K562 (cell line): ENCODE measurements around the gene CENPX. TPM values are rescaled to one million over a fixed set of nuclear protein-coding genes. Genes with fewer than 3 reads are reported as not detected.

ENCODE experiments used
- ATAC-seq: fragments of 200-7000 bp; cut with Tn5 transposase; 3 replicates; pipeline ENCODE4 v1.9.1; 2020; ENCODE audit warnings: moderate library complexity
- BruUV-seq: library from RNA; stranded (reverse); fragments of 400-500 nt; replicated peaks from 2 replicates; lab custom pipeline; 2021; lab: Mats Ljungman, UMichigan
- CTCF ChIA-PET: fragments of 300-600 bp; formaldehyde crosslinking; extraction: SDS; loops from one replicate; lab custom pipeline; 2021; ENCODE audit warnings: low intra/inter-chr PET ratio; lab: Yijun Ruan, JAX
- POLR2A ChIA-PET: fragments of 300-600, 350-650 bp; sonication (Branson Sonifier 250); formaldehyde crosslinking; extraction: SDS; loops from one replicate; lab custom pipeline; 2021; ENCODE audit warnings: antibody characterized with exemption, inconsistent platforms; lab: Yijun Ruan, JAX
- DNase-seq, 4 experiments: peaks; one replicate each; pipeline versions ENCODE4 v3.0.0 to v3.0.0-alpha.2; 2011 to 2018; ENCODE audit warnings: low spot score in 3 of 4, mixed read lengths in 3 of 4; ENCODE audit errors: extremely low read depth in 1 of 4
- FAIRE-seq: peaks from 2 replicates; lab custom pipeline; 2011; peaks lifted over from hg19 to GRCh38; lab: Jason Lieb, UNC
- H2AFZ ChIP-seq: 2 replicates; pipeline ENCODE4 v1.6.0; 2011; ENCODE audit warnings: low read depth, low read length, control low read depth, inconsistent platforms
- H3K27ac ChIP-seq: fragments of 200-600 bp; 3 replicates; pipeline ENCODE4 v1.8.0; 2011; ENCODE audit warnings: low read depth, mild to moderate bottlenecking, control low read depth, inconsistent platforms, low read length, moderate library complexity, mixed read lengths; ENCODE audit errors: extremely low read depth
- H3K27me3 ChIP-seq, 2 experiments: fragments of 300-600 bp in 1 of 2; 2 replicates in 1 of 2; 3 replicates in 1 of 2; pipeline versions ENCODE4 v1.6.0 to v1.8.0; 2011; ENCODE audit warnings: inconsistent platforms in 2 of 2, low read length in 2 of 2, mild to moderate bottlenecking in 1 of 2, mixed read lengths in 1 of 2, moderate library complexity in 1 of 2; ENCODE audit not compliant: control insufficient read depth in 2 of 2, insufficient read depth in 2 of 2
- H3K36me3 ChIP-seq: fragments of 300-600 bp; 3 replicates; pipeline ENCODE4 v1.8.0; 2011; ENCODE audit warnings: mild to moderate bottlenecking, low read length, inconsistent platforms; ENCODE audit not compliant: control insufficient read depth, insufficient read depth
- H3K4me1 ChIP-seq, 2 experiments: fragments of 200-600 bp in 1 of 2; replicated peaks in 1 of 2; 2 replicates in 1 of 2; 3 replicates in 1 of 2; pipeline versions ENCODE4 v1.5.1 to v1.8.0; 2011; ENCODE audit warnings: inconsistent platforms in 2 of 2, low read length in 2 of 2, mild to moderate bottlenecking in 1 of 2, mixed read lengths in 1 of 2, moderate library complexity in 1 of 2; ENCODE audit not compliant: control insufficient read depth in 2 of 2, insufficient read depth in 2 of 2
- H3K4me2 ChIP-seq: 2 replicates; pipeline ENCODE4 v1.6.1; 2011; ENCODE audit warnings: low read length, control low read depth, inconsistent platforms, mixed read lengths; ENCODE audit not compliant: insufficient read depth
- H3K4me3 ChIP-seq: fragments of 200-600 bp; sonication (generic), shearing (Covaris generic); 2 replicates; pipeline ENCODE4 v1.5.1; 2016; ENCODE audit warnings: control low read depth, inconsistent platforms
- H3K79me2 ChIP-seq: fragments of 200-600 bp; 3 replicates; pipeline ENCODE4 v1.8.0; 2011; ENCODE audit warnings: low read length, inconsistent platforms; ENCODE audit not compliant: control insufficient read depth, insufficient read depth
- H3K9ac ChIP-seq, 2 experiments: 2 replicates each; pipeline versions ENCODE4 v1.6.0 to v1.6.1; 2011; ENCODE audit warnings: low read depth in 2 of 2, low read length in 2 of 2, control low read depth in 1 of 2, inconsistent platforms in 1 of 2, mild to moderate bottlenecking in 1 of 2, mixed read lengths in 1 of 2; ENCODE audit not compliant: insufficient read depth in 1 of 2
- H3K9me1 ChIP-seq: one replicate; pipeline ENCODE4 v1.6.0; 2011; ENCODE audit warnings: inconsistent platforms, mild to moderate bottlenecking, low read length, moderate library complexity; ENCODE audit not compliant: control insufficient read depth, insufficient read depth
- H3K9me3 ChIP-seq: replicated peaks from 2 replicates; pipeline ENCODE4 v1.5.1; 2011; ENCODE audit warnings: low read depth, low read length, inconsistent platforms; ENCODE audit not compliant: control insufficient read depth, insufficient read depth
- H4K20me1 ChIP-seq: replicated peaks from 2 replicates; pipeline ENCODE4 v1.6.1; 2011; ENCODE audit warnings: low read length, inconsistent platforms, mixed read lengths; ENCODE audit not compliant: control insufficient read depth, insufficient read depth
- BRCA1 ChIP-seq, 2 experiments: fragments of 450-650 bp in 1 of 2; sonication (generic) in 1 of 2; formaldehyde crosslinking in 1 of 2; IDR thresholded peaks; 2 replicates each; pipeline versions ENCODE4 v1.5.0 to v1.6.1; 2017 to 2020; ENCODE audit warnings: mild to moderate bottlenecking in 1 of 2, missing genetic modification reagents in 1 of 2
- EGR1 ChIP-seq: fragments of 450-650 bp; conservative IDR thresholded peaks from 2 replicates; pipeline ENCODE4 v1.6.1; 2017; ENCODE audit warnings: mild to moderate bottlenecking
- MAX ChIP-seq: sonication (generic); formaldehyde crosslinking; IDR thresholded peaks from 2 replicates; pipeline ENCODE4 v1.9.0; 2022; ENCODE audit warnings: mild to moderate bottlenecking, missing genetic modification reagents
- POLR2G ChIP-seq: fragments of 200-400 bp; formaldehyde crosslinking; IDR thresholded peaks from 2 replicates; pipeline ENCODE4 v1.6.1; 2017; ENCODE audit warnings: low read depth, mild to moderate bottlenecking, antibody characterized with exemption, low read length, moderate library complexity
- ZNF512 ChIP-seq: IDR thresholded peaks from 2 replicates; pipeline ENCODE4 v1.6.1; 2016; ENCODE audit warnings: missing genetic modification characterization, missing compliant biosample characterization
- ZSCAN32 ChIP-seq: fragments of 450-650 bp; formaldehyde crosslinking; IDR thresholded peaks from 2 replicates; pipeline ENCODE4 v1.4.0; 2020; ENCODE audit warnings: mild to moderate bottlenecking, moderate library complexity
- WGBS: fragments of 100-300 bp; shearing (Covaris generic); methylation state at CpG from one replicate; pipeline ENCODE4 v1.1.6; 2016; ENCODE audit warnings: low coverage, mixed read lengths; ENCODE audit not compliant: insufficient coverage; ENCODE audit errors: missing lambda C conversion rate; 5-methylcytosine and 5-hydroxymethylcytosine counted together
- in situ Hi-C: fragments of 300-500 bp; cut with MboI; formaldehyde crosslinking; loops from 4 replicates; pipeline ENCODE4 v1.15.0; 2018; ENCODE audit warnings: inconsistent platforms, mixed read lengths
- intact Hi-C: fragments of 100-400 bp; cut with micrococcal nuclease; formaldehyde crosslinking; loops from 2 replicates; pipeline ENCODE4 v1.14.2; 2022
- polyA plus RNA-seq, 8 experiments: library from polyadenylated mRNA; depleted of rRNA in 4 of 8; stranded (reverse) in 5 of 8; unstranded in 3 of 8; fragments of >200 nt; fragmentation: Nextera tagmentation in 2 of 8; fragmentation: Illumina TruSeq in 1 of 8; extraction: Ambion mirVana in 2 of 8; extraction: Trizol in 1 of 8; gene quantifications; 2 replicates each; pipeline versions ENCODE4 v1.2.1 to v1.2.3, GENCODE V29; 2011 to 2014; ENCODE audit warnings: inconsistent platforms in 1 of 8, missing spikeins in 1 of 8
- total RNA-seq, 7 experiments: library from RNA; depleted of rRNA in 6 of 7; stranded (reverse); fragments of >200 nt in 6 of 7; fragmentation: Illumina TruSeq in 2 of 7; extraction: Trizol in 2 of 7; gene quantifications; 2 replicates each; pipeline versions ENCODE4 v1.2.1 to v1.2.3, GENCODE V29; 2011 to 2021; ENCODE audit warnings: low replicate concordance in 1 of 7
- TF ChIP-seq, protein P1 (sequence below): sonication (generic); formaldehyde crosslinking; IDR thresholded peaks from 2 replicates; pipeline ENCODE4 v1.8.0; 2023; ENCODE audit warnings: missing genetic modification reagents, mild to moderate bottlenecking, borderline replicate concordance

The CENPX gene
- total and polyA plus RNA-seq, 9 of the 15 experiments (the other 6 are each of a cell fraction or from before 2014, with no cell fraction given) = 32.7 to 352 (median 127) TPM

GRCh38 chr17:82014432-82014831, 8.2 kb downstream of the CENPX start:
- intact Hi-C loops (no loop called here), in situ Hi-C loops (no loop called here)
- POLR2A ChIA-PET = interaction anchor here (0.6 kb wide), 2 partner anchors 116 to 804 kb away, joined by 3 read pairs; no protein-coding TSS in a partner anchor

GRCh38 chr17:82013772-82014321, 8.8 kb downstream of the CENPX start:
- H3K27ac ChIP-seq = no peak overlapping the region
- DNase-seq (no peak), ATAC-seq (no peak), FAIRE-seq (no peak)
- H3K79me2 ChIP-seq = no peaks in the 10 kb centered on the region
- H3K9me3 ChIP-seq = no peaks in the 10 kb centered on the region
- no TSS peak for BruUV-seq
- H3K27me3 ChIP-seq = no peaks in the 10 kb centered on the region
- POLR2A ChIA-PET = interaction anchor here (0.6 to 1.1 kb wide), 2 partner anchors 8 to 805 kb away, joined by 3 read pairs; no protein-coding TSS in a partner anchor
- intact Hi-C loops (no loop called here), in situ Hi-C loops (no loop called here)
- no peak overlapping the region for H3K4me2 ChIP-seq
- WGBS = 53% methylated on average over 9 of the region's 16 CpGs
- no peaks in the 10 kb centered on the region for H4K20me1 ChIP-seq
- H3K4me1 ChIP-seq = peaks cover 0 to 87% of the 10 kb centered on the region in 2 experiments; a peak in 3 of 5 replicates
- H3K9ac ChIP-seq = peak overlapping the region in 1 of 2 experiments; percentile 60; a peak in 2 of 4 replicates
- H3K4me3 ChIP-seq = no peak overlapping the region
- peaks cover 10% of the 10 kb centered on the region; the same call in 1 of the 3 replicates for H3K36me3 ChIP-seq
- CTCF ChIA-PET = no interaction called here
- no peak overlapping the region for H2AFZ ChIP-seq
- H3K9me1 ChIP-seq = no peaks in the 10 kb centered on the region
- TF ChIP-seq ZSCAN32 (CRISPR knock-in tag) (no peak), BRCA1 (IDR thresholded peaks at IDR 0.05) (no peak), BRCA1 (CRISPR knock-in tag; IDR thresholded peaks at IDR 0.05) (no peak), ZNF512 (tag) (no peak), MAX (CRISPR knock-in tag) (no peak)
- TF ChIP-seq, protein P1, sequence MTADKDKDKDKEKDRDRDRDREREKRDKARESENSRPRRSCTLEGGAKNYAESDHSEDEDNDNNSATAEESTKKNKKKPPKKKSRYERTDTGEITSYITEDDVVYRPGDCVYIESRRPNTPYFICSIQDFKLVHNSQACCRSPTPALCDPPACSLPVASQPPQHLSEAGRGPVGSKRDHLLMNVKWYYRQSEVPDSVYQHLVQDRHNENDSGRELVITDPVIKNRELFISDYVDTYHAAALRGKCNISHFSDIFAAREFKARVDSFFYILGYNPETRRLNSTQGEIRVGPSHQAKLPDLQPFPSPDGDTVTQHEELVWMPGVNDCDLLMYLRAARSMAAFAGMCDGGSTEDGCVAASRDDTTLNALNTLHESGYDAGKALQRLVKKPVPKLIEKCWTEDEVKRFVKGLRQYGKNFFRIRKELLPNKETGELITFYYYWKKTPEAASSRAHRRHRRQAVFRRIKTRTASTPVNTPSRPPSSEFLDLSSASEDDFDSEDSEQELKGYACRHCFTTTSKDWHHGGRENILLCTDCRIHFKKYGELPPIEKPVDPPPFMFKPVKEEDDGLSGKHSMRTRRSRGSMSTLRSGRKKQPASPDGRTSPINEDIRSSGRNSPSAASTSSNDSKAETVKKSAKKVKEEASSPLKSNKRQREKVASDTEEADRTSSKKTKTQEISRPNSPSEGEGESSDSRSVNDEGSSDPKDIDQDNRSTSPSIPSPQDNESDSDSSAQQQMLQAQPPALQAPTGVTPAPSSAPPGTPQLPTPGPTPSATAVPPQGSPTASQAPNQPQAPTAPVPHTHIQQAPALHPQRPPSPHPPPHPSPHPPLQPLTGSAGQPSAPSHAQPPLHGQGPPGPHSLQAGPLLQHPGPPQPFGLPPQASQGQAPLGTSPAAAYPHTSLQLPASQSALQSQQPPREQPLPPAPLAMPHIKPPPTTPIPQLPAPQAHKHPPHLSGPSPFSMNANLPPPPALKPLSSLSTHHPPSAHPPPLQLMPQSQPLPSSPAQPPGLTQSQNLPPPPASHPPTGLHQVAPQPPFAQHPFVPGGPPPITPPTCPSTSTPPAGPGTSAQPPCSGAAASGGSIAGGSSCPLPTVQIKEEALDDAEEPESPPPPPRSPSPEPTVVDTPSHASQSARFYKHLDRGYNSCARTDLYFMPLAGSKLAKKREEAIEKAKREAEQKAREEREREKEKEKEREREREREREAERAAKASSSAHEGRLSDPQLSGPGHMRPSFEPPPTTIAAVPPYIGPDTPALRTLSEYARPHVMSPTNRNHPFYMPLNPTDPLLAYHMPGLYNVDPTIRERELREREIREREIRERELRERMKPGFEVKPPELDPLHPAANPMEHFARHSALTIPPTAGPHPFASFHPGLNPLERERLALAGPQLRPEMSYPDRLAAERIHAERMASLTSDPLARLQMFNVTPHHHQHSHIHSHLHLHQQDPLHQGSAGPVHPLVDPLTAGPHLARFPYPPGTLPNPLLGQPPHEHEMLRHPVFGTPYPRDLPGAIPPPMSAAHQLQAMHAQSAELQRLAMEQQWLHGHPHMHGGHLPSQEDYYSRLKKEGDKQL (CRISPR knock-in tag) = no peak

More at GRCh38 chr17:82014432-82014831, 8.2 kb downstream of the CENPX start:
- Histone ChIP-seq H3K79me2 (no peaks in the 10 kb centered on the region), H3K27ac (no peak overlapping the region), H3K9me1 (no peaks in the 10 kb centered on the region), H3K27me3 (no peaks in the 10 kb centered on the region), H3K4me3 (no peak overlapping the region), H3K4me2 (no peak overlapping the region), H3K9ac (no peak overlapping the region; a peak in 1 of 4 replicates), H3K36me3 (peaks cover 16% of the 10 kb centered on the region; the same call in 1 of the 3 replicates), H3K9me3 (no peaks in the 10 kb centered on the region), H2AFZ (no peak overlapping the region), H3K4me1 (peaks cover 0 to 87% of the 10 kb centered on the region in 2 experiments; a peak in 3 of 5 replicates), H4K20me1 (no peaks in the 10 kb centered on the region)
- no peak for FAIRE-seq
- CTCF ChIA-PET = no interaction called here
- 67% methylated on average over 11 of the region's 23 CpGs for WGBS
- no TSS peak for BruUV-seq
- TF ChIP-seq EGR1 = no peak
- TF ChIP-seq POLR2G = 0 out of 2 replicates have a peak, but pooled peaks have one; percentile 26
- no peak for ATAC-seq
- no peak for DNase-seq
